ENCODE results near the gene INO80D. TPM values are rescaled to one million over a fixed set of nuclear protein-coding genes. Genes with fewer than 3 reads are reported as not detected.

The INO80D gene
- total RNA-seq, 2 donors from 2014 or later: 27.6 to 35.2 TPM

GRCh38 chr2:205948883-205949282 is 137.1 kb downstream of the INO80D start:
- peaks cover 5% of the 10 kb centered on the region for H3K4me1 Mint-ChIP-seq
- DNase-seq: no peak

GRCh38 chr2:205948496-205948837 is 137.5 kb downstream of the INO80D start:
- Mint-ChIP-seq H3K9me3 (peaks cover 19% of the 10 kb centered on the region), H3K4me3 (no peak overlapping the region), H3K27me3 (ENCODE audit: insufficient read depth) (peaks cover 9% of the 10 kb centered on the region), H3K27ac (no peak overlapping the region), H3K4me1 (peaks cover 5% of the 10 kb centered on the region), H3K36me3 (ENCODE audit: low read depth) (peaks cover 3% of the 10 kb centered on the region)
- DNase-seq: no peak
- Histone ChIP-seq H3K27me3 (ENCODE audit: control insufficient read depth, insufficient read depth, low read length, poor library complexity, severe bottlenecking) (peaks cover 5% of the 10 kb centered on the region), H3K4me3 (ENCODE audit: low read length) (no peak overlapping the region), H3K9ac (ENCODE audit: extremely low read depth, low read length, poor library complexity, severe bottlenecking) (no peak overlapping the region), H3K4me1 (ENCODE audit: control insufficient read depth, insufficient read depth, low read length) (no peaks in the 10 kb centered on the region), H3K9me3 (ENCODE audit: control insufficient read depth, low read length) (peaks cover 12% of the 10 kb centered on the region), H3K36me3 (ENCODE audit: control insufficient read depth, insufficient read depth, low read length) (no peaks in the 10 kb centered on the region), H3K27ac (ENCODE audit: low read depth, low read length) (no peak overlapping the region)
- TF ChIP-seq CTCF (conservative IDR thresholded peaks at IDR 0.05): no peak
- 87 to 91% methylated on average over 5 of the region's 5 CpGs for WGBS, 2 experiments (ENCODE audit: insufficient coverage in 1 of 2, insufficient read length in 1 of 2)

More at GRCh38 chr2:205948883-205949282, 137.1 kb downstream of the INO80D start:
- H3K36me3 Mint-ChIP-seq (ENCODE audit: low read depth): peaks cover 3% of the 10 kb centered on the region
- H3K4me3 Mint-ChIP-seq: no peak overlapping the region
- Histone ChIP-seq H3K27ac (ENCODE audit: low read depth, low read length) (no peak overlapping the region), H3K9me3 (ENCODE audit: control insufficient read depth, low read length) (peaks cover 12% of the 10 kb centered on the region), H3K36me3 (ENCODE audit: control insufficient read depth, insufficient read depth, low read length) (no peaks in the 10 kb centered on the region), H3K9ac (ENCODE audit: extremely low read depth, low read length, poor library complexity, severe bottlenecking) (no peak overlapping the region), H3K4me1 (ENCODE audit: control insufficient read depth, insufficient read depth, low read length) (no peaks in the 10 kb centered on the region), H3K27me3 (ENCODE audit: control insufficient read depth, insufficient read depth, low read length, poor library complexity, severe bottlenecking) (peaks cover 5% of the 10 kb centered on the region), H3K4me3 (ENCODE audit: low read length) (no peak overlapping the region)
- H3K27ac Mint-ChIP-seq: no peak overlapping the region
- no peak for TF ChIP-seq CTCF (conservative IDR thresholded peaks at IDR 0.05)
- 94% methylated on average over 6 to 7 of the region's 7 CpGs for whole genome bisulfite sequencing, 2 experiments (ENCODE audit: insufficient coverage in 1 of 2, insufficient read length in 1 of 2)
- peaks cover 9% of the 10 kb centered on the region for H3K27me3 Mint-ChIP-seq (ENCODE audit: insufficient read depth)
- peaks cover 23% of the 10 kb centered on the region for H3K9me3 Mint-ChIP-seq

- Mint-ChIP-seq H3K27ac (no peak overlapping the region), H3K4me3 (no peak overlapping the region), H3K36me3 (ENCODE audit: low read depth) (peaks cover under 1% of the 10 kb centered on the region), H3K9me3 (peaks cover 13% of the 10 kb centered on the region), H3K4me1 (peaks cover 5% of the 10 kb centered on the region), H3K27me3 (ENCODE audit: insufficient read depth) (peaks cover 9% of the 10 kb centered on the region)
- H3K9me3 ChIP-seq (ENCODE audit: control insufficient read depth, low read length): peaks cover 12% of the 10 kb centered on the region
- H3K36me3 ChIP-seq (ENCODE audit: control insufficient read depth, insufficient read depth, low read length): no peaks in the 10 kb centered on the region
- no peak overlapping the region for H3K4me3 ChIP-seq (ENCODE audit: low read length)
- WGBS, 2 experiments (ENCODE audit: insufficient coverage in 1 of 2, insufficient read length in 1 of 2): 42 to 55% methylated on average over 9 to 15 of the region's 15 CpGs
- H3K27me3 ChIP-seq (ENCODE audit: control insufficient read depth, insufficient read depth, low read length, poor library complexity, severe bottlenecking): peaks cover 5% of the 10 kb centered on the region
- peak; percentile 90 for DNase-seq
- H3K4me1 ChIP-seq (ENCODE audit: control insufficient read depth, insufficient read depth, low read length): no peaks in the 10 kb centered on the region
- no peak overlapping the region for H3K9ac ChIP-seq (ENCODE audit: extremely low read depth, low read length, poor library complexity, severe bottlenecking)
- TF ChIP-seq CTCF (conservative IDR thresholded peaks at IDR 0.05): peak; percentile 95
- H3K27ac ChIP-seq (ENCODE audit: low read depth, low read length): no peak overlapping the region
Measured at GRCh38 chr2:205947621-205948495, 138.1 kb downstream of the INO80D start.
